A673 (cell line): ENCODE results near the gene MKNK2. TPM values are rescaled to one million over a fixed set of nuclear protein-coding genes. Genes with fewer than 3 reads are reported as not detected.
"Not testable (repeated sequence)": the region's sequence is repeated elsewhere in the genome, so short reads cannot be mapped to it uniquely, and the experiment has no call there.

Experiments
- BruUV-seq: library from RNA; stranded (reverse); fragments of 400-500 nt; replicated peaks from 2 replicates; lab custom pipeline; 2021; lab: Mats Ljungman, UMichigan
- CTCF ChIA-PET: fragments of 300-600 bp; sonication (Branson Sonifier 250); formaldehyde crosslinking; loops from one replicate; lab custom pipeline; 2022; ENCODE audit warnings: antibody characterized with exemption; lab: Charles Lee
- POLR2A ChIA-PET: fragments of 300-600 bp; sonication (Branson Sonifier 250); formaldehyde crosslinking; loops from one replicate; lab custom pipeline; 2022; ENCODE audit warnings: antibody characterized with exemption; ENCODE audit not compliant: low non-redundant PET; lab: Charles Lee
- DNase-seq: peaks from one replicate; pipeline ENCODE4 v3.0.0-alpha.2; 2015; ENCODE audit warnings: low spot score
- H3K27ac ChIP-seq: fragments of 200-600 bp; sonication (generic); 2 replicates; pipeline ENCODE4 v1.5.1; 2016; ENCODE audit warnings: mixed run types, low read depth, mild to moderate bottlenecking, mixed read lengths, antibody characterized with exemption, low read length; ENCODE audit not compliant: poor library complexity, severe bottlenecking
- H3K27me3 ChIP-seq: fragments of 200-600 bp; sonication (generic); replicated peaks from 2 replicates; pipeline ENCODE4 v1.6.1; 2017; ENCODE audit warnings: mixed run types, low read depth, mild to moderate bottlenecking, mixed read lengths, antibody characterized with exemption, low read length; ENCODE audit not compliant: insufficient read depth, poor library complexity
- H3K36me3 ChIP-seq: fragments of 200-600 bp; sonication (generic); 2 replicates; pipeline ENCODE4 v1.6.1; 2016; ENCODE audit warnings: mixed run types, mild to moderate bottlenecking, mixed read lengths, antibody characterized with exemption, low read length; ENCODE audit not compliant: insufficient read depth, poor library complexity, severe bottlenecking
- H3K4me1 ChIP-seq: fragments of 200-600 bp; sonication (generic); 2 replicates; pipeline ENCODE4 v1.6.1; 2017; ENCODE audit warnings: mixed run types, mild to moderate bottlenecking, mixed read lengths, antibody characterized with exemption, low read length; ENCODE audit not compliant: insufficient read depth, poor library complexity, severe bottlenecking
- H3K4me3 ChIP-seq: fragments of 200-600 bp; sonication (generic); 2 replicates; pipeline ENCODE4 v1.5.1; 2016; ENCODE audit warnings: low read depth, mixed run types, mild to moderate bottlenecking, mixed read lengths, low read length; ENCODE audit not compliant: poor library complexity, severe bottlenecking
- H3K9me3 ChIP-seq: fragments of 200-600 bp; sonication (generic); 2 replicates; pipeline ENCODE4 v1.6.1; 2016; ENCODE audit warnings: mixed run types, low read depth, mild to moderate bottlenecking, mixed read lengths, antibody characterized with exemption, low read length; ENCODE audit not compliant: poor library complexity, severe bottlenecking
- EZH2 ChIP-seq: fragments of 200-600 bp; sonication (generic); IDR thresholded peaks from 2 replicates; pipeline ENCODE4 v1.6.1; 2017; ENCODE audit warnings: borderline replicate concordance, low read depth, mild to moderate bottlenecking, mixed read lengths, antibody characterized with exemption, low read length; ENCODE audit not compliant: poor library complexity, severe bottlenecking
- intact Hi-C: fragments of 100-400 bp; cut with micrococcal nuclease; formaldehyde crosslinking; loops from one replicate; pipeline ENCODE4 v1.10.0; 2022; ENCODE audit not compliant: unreplicated experiment
- total RNA-seq: library from RNA; stranded (reverse); gene quantifications from 2 replicates; pipeline ENCODE4 v1.2.3, GENCODE V29; 2021
- TF ChIP-seq, protein P1 (sequence below): fragments of 300-800, 200-600 bp; sonication (generic); conservative IDR thresholded peaks from 2 replicates; pipeline ENCODE4 v1.5.1; 2017; ENCODE audit warnings: low read depth, mild to moderate bottlenecking, antibody characterized with exemption, low read length, moderate library complexity, mixed read lengths

Gene MKNK2
- total RNA-seq, 1 experiment from 2014 or later = 106 TPM

DNA sequence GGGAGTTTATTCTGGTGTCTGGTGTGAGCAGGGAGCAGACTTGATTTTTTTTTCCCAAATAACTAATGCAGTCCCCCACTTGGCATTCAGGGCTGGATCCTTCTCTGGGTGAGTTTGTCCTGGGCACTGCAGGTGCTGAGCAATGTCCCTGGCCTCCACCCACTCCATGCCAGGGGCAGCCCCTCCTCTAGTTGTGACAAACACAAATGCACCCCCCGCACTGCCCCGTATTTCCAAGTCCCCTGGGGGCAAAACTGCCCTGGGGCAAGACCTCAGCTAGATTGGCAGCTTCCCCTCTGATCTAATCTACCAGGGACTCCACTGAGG is 38.6 kb upstream of the MKNK2 start:
- peak overlapping the region; percentile 77 for H3K27ac ChIP-seq
- CTCF ChIA-PET = no interaction called here
- no peaks in the 10 kb centered on the region for H3K9me3 ChIP-seq
- POLR2A ChIA-PET = no interaction called here
- peaks cover 4% of the 10 kb centered on the region for H3K36me3 ChIP-seq
- BruUV-seq = no TSS peak
- peaks cover 31% of the 10 kb centered on the region for H3K4me1 ChIP-seq
- TF ChIP-seq, protein P1, sequence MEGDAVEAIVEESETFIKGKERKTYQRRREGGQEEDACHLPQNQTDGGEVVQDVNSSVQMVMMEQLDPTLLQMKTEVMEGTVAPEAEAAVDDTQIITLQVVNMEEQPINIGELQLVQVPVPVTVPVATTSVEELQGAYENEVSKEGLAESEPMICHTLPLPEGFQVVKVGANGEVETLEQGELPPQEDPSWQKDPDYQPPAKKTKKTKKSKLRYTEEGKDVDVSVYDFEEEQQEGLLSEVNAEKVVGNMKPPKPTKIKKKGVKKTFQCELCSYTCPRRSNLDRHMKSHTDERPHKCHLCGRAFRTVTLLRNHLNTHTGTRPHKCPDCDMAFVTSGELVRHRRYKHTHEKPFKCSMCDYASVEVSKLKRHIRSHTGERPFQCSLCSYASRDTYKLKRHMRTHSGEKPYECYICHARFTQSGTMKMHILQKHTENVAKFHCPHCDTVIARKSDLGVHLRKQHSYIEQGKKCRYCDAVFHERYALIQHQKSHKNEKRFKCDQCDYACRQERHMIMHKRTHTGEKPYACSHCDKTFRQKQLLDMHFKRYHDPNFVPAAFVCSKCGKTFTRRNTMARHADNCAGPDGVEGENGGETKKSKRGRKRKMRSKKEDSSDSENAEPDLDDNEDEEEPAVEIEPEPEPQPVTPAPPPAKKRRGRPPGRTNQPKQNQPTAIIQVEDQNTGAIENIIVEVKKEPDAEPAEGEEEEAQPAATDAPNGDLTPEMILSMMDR = no peak
- TF ChIP-seq EZH2 = no peak
- DNase-seq = no peak
- no peak overlapping the region for H3K4me3 ChIP-seq
- intact Hi-C loops = no loop called here
- no peaks in the 10 kb centered on the region for H3K27me3 ChIP-seq

DNA sequence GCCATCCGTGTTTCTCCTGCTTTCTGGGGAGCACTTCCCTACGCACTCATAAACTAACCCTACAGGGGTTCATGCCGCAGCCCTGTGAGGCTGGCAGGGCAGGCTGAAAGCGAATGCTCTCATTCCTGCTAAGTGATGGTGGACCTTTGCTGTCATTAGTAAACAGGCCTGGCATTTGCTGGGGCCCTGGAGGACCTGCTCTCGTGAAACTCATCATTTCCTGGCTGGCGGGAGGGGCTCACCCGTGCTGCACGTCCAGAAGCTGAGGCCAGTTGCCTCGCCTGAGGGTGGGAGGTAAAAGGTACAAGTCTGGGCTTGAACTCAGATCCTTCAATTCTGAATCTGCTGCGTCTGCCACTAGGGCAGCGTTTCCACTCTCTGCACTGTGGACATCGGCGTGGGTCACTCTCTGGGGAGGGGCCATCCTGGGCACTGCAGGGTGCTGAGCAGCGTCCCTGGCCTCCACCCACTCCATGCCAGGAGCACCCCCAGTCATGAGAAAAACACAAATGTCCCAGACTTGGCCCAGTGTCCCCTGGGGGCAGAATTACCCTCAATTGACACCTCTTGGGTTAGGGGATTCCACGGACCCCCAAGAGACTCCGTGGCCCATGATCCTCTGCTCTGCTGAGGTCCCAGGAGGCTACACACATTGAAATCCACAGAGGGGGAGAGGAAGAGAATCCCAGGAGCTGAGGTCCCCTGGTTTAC is 38.1 kb upstream of the MKNK2 start:
- ChIA-PET CTCF (no interaction called here), POLR2A (no interaction called here)
- intact Hi-C loops = no loop called here

DNA sequence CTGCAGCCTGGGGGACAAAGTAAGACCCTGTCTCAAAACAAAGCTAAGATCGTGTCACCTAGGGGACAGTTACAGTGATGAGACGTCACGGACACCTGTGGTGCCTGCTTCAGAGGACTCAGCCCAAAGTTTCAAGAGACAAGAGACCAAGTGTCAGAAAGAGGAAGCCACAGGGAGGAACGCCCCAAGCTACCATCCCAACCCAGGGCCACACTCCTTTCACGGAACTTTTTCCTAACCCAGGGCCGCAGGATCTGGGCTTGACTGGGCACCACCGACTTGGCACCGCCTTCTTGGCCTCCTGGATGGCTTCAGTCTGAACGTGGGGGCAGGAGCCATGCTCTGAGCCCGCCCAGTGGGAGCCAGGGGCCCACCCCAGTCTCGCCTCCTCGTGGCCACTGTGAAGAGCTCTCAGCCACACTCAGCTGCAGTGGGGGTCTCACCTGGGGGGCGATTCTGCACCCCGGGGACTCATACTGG is 36.6 kb upstream of the MKNK2 start:
- intact Hi-C loops = no loop called here
- Histone ChIP-seq H3K27me3 (no peaks in the 10 kb centered on the region), H3K9me3 (no peaks in the 10 kb centered on the region), H3K4me1 (peaks cover 24% of the 10 kb centered on the region), H3K4me3 (no peak overlapping the region), H3K36me3 (peaks cover 4% of the 10 kb centered on the region), H3K27ac (no peak overlapping the region)
- ChIA-PET CTCF (interaction anchor here (0.5 kb wide), 1 partner anchor 813 kb away, joined by 4 read pairs; the partner anchor contains the start of gene ZNF57), POLR2A (interaction anchor here (0.6 kb wide), 2 partner anchors 162 to 185 kb away, joined by 3 to 10 read pairs; no protein-coding TSS in a partner anchor)
- no TSS peak for BruUV-seq
- TF ChIP-seq, protein P1 = no peak
- no peak for TF ChIP-seq EZH2
- DNase-seq = no peak

More for the DNA sequence above, 38.1 kb upstream of the MKNK2 start:
- DNase-seq = no peak
- Histone ChIP-seq H3K4me3 (no peak overlapping the region), H3K4me1 (peaks cover 26% of the 10 kb centered on the region), H3K9me3 (no peaks in the 10 kb centered on the region), H3K27me3 (no peaks in the 10 kb centered on the region), H3K36me3 (peaks cover 4% of the 10 kb centered on the region), H3K27ac (peak overlapping the region; percentile 77)
- BruUV-seq = no TSS peak
- TF ChIP-seq, protein P1 = no peak

DNA sequence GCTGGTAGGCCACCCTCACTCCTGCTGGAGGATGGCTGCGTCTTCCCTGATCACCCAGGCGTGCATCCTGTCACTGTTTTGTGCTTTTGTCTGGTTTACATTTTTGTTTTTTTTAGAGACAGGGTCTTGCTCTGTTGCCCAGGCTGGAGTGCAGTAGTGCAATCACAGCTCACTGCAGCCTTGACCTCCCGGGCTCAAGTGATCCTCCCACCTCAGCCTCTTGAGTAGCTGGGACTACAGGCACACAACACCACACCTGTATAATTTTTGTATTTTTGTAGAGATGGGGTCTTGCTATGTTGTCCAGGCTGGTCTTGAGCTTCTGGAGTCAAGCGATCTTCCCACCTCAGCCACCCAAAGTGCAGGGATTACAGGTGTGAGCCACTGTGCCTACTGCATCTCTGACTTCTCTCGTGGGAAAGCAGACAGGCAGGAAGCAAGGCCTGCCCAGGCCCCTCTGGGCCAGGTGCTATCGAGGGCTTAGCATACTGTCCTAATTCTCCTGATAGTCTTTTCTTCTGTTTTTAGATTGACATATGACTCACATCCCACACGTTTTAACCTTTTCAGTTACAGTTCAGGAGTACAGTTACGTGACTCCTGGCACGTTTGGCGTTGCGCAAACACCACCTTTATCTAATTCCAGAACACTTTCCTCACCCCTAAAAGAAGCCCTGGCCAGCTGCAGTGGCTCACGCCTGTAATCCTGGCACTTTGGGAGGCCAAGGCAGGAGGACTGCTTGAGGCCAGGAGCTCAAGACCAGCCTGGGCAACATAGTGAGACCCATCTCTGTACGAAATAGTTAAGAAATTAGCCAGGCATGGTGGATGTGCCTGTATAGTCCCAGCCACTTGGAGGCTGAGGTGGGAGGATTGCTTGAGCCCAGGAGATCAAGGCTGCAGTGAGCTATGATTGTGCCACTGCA is 35.9 kb upstream of the MKNK2 start:
- POLR2A ChIA-PET, H3K36me3 ChIP-seq, intact Hi-C loops, H3K27me3 ChIP-seq, H3K9me3 ChIP-seq, DNase-seq, H3K4me3 ChIP-seq, H3K27ac ChIP-seq, BruUV-seq: not testable (repeated sequence)
- peaks cover 24% of the 10 kb centered on the region for H3K4me1 ChIP-seq
- CTCF ChIA-PET = interaction anchor here (0.5 kb wide), 1 partner anchor 814 kb away, joined by 4 read pairs; the partner anchor contains the start of gene ZNF57
